ENCODE data around the gene TRIP6. TPM values are rescaled to one million over a fixed set of nuclear protein-coding genes. Genes with fewer than 3 reads are reported as not detected.
"Not testable (repeated sequence)": the region's sequence is repeated elsewhere in the genome, so short reads cannot be mapped to it uniquely, and the experiment has no call there.

Gene TRIP6
- total and polyA plus RNA-seq, 4 donors: 16.0 to 66.6 (median 45.9) TPM

- 95% methylated on average over 2 of the region's 5 CpGs for WGBS (ENCODE audit: insufficient coverage)
- no peaks in the 10 kb centered on the region for H3K27me3 ChIP-seq (ENCODE audit: control insufficient read depth, insufficient read depth, low read length)
- H3K4me1 ChIP-seq (ENCODE audit: control insufficient read depth, insufficient read depth, low read length): no peaks in the 10 kb centered on the region
- DNase-seq (ENCODE audit: low read depth in 4 of 6, low spot score in 6 of 6): no peak
- H3K36me3 ChIP-seq (ENCODE audit: control insufficient read depth, insufficient read depth, low read length): no peaks in the 10 kb centered on the region
- H3K9me3 ChIP-seq (ENCODE audit: control insufficient read depth, insufficient read depth, low read length): no peaks in the 10 kb centered on the region
- no peak overlapping the region for H3K4me3 ChIP-seq (ENCODE audit: low read depth, low read length)
- H3K27ac ChIP-seq (ENCODE audit: low read depth, low read length): no peak overlapping the region
These were observed 41.3 kb downstream of the TRIP6 start for GRCh38 chr7:100908512-100908911.

DNA sequence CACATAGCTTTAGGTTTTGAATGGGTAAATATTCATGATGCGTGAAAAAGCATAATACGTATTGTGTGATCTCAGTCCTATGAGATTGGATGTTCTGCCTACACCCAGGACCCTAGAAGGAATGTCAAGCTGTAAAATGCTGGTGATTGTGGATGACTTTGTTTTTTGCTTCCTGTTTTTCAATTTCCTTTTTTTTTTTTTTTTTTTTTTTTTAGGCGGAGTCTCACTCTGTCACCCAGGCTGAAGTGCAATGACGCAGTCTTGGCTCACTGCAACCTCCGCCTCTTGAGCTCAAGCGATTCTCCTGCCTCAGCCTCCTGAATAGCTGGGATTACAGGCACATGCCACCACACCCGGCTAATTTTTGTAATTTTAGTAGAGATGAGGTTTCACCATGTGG, 43.3 kb downstream of the TRIP6 start:
- 90% methylated on average over 2 of the region's 7 CpGs for WGBS (ENCODE audit: insufficient coverage)
- H3K4me1 ChIP-seq (ENCODE audit: control insufficient read depth, insufficient read depth, low read length); H3K27me3 ChIP-seq (ENCODE audit: control insufficient read depth, insufficient read depth, low read length); DNase-seq (ENCODE audit: low read depth in 4 of 6, low spot score in 6 of 6); H3K27ac ChIP-seq (ENCODE audit: low read depth, low read length); H3K9me3 ChIP-seq (ENCODE audit: control insufficient read depth, insufficient read depth, low read length); H3K4me3 ChIP-seq (ENCODE audit: low read depth, low read length); H3K36me3 ChIP-seq (ENCODE audit: control insufficient read depth, insufficient read depth, low read length): not testable (repeated sequence)

GRCh38 chr7:100911484-100911883, 44.3 kb downstream of the TRIP6 start:
- Histone ChIP-seq H3K4me3 (ENCODE audit: low read depth, low read length) (no peak overlapping the region), H3K27ac (ENCODE audit: low read depth, low read length) (no peak overlapping the region), H3K9me3 (ENCODE audit: control insufficient read depth, insufficient read depth, low read length) (no peaks in the 10 kb centered on the region), H3K27me3 (ENCODE audit: control insufficient read depth, insufficient read depth, low read length) (no peaks in the 10 kb centered on the region), H3K36me3 (ENCODE audit: control insufficient read depth, insufficient read depth, low read length) (no peaks in the 10 kb centered on the region), H3K4me1 (ENCODE audit: control insufficient read depth, insufficient read depth, low read length) (no peaks in the 10 kb centered on the region)
- DNase-seq (ENCODE audit: low read depth in 4 of 6, low spot score in 6 of 6): no peak
- WGBS (ENCODE audit: insufficient coverage): 92% methylated on average over 2 of the region's 3 CpGs

- WGBS (ENCODE audit: insufficient coverage): 72% methylated on average over 7 of the region's 15 CpGs
- DNase-seq (ENCODE audit: low read depth in 4 of 6, low spot score in 6 of 6): no peak
- H3K27me3 ChIP-seq (ENCODE audit: control insufficient read depth, insufficient read depth, low read length): no peaks in the 10 kb centered on the region
These were observed 47.2 kb downstream of the TRIP6 start for GRCh38 chr7:100914208-100914878.

GRCh38 chr7:100914879-100915447, 47.8 kb downstream of the TRIP6 start:
- H3K4me3 ChIP-seq (ENCODE audit: low read depth, low read length): no peak overlapping the region
- H3K9me3 ChIP-seq (ENCODE audit: control insufficient read depth, insufficient read depth, low read length): no peaks in the 10 kb centered on the region
- WGBS (ENCODE audit: insufficient coverage): 77% methylated on average over 6 of the region's 8 CpGs
- no peaks in the 10 kb centered on the region for H3K36me3 ChIP-seq (ENCODE audit: control insufficient read depth, insufficient read depth, low read length)
- no peaks in the 10 kb centered on the region for H3K27me3 ChIP-seq (ENCODE audit: control insufficient read depth, insufficient read depth, low read length)
- DNase-seq (ENCODE audit: low read depth in 4 of 6, low spot score in 6 of 6): no peak
- H3K4me1 ChIP-seq (ENCODE audit: control insufficient read depth, insufficient read depth, low read length): no peaks in the 10 kb centered on the region
- H3K27ac ChIP-seq (ENCODE audit: low read depth, low read length): no peak overlapping the region

More at GRCh38 chr7:100914208-100914878, 47.2 kb downstream of the TRIP6 start:
- Histone ChIP-seq H3K9me3 (ENCODE audit: control insufficient read depth, insufficient read depth, low read length) (no peaks in the 10 kb centered on the region), H3K27ac (ENCODE audit: low read depth, low read length) (no peak overlapping the region), H3K4me1 (ENCODE audit: control insufficient read depth, insufficient read depth, low read length) (no peaks in the 10 kb centered on the region), H3K4me3 (ENCODE audit: low read depth, low read length) (no peak overlapping the region), H3K36me3 (ENCODE audit: control insufficient read depth, insufficient read depth, low read length) (no peaks in the 10 kb centered on the region)

DNA sequence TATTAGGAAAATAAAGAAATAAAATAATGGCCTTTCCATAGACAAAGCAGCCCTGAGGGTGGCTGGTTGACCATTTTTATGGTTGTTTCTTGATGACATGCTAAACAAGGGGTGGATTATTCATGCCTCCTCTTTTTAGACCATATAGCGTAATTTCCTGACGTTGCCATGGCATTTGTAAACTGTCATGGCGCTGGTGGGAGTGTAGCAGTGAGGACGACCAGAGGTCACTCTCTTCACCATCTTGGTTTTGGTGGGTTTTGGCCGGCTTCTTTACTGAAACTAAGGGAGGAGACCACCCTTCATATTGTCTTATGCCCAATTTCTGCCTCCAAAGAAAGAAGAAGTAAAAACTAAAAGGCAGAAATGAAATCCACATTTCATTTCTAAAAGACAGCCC, 52.1 kb downstream of the TRIP6 start:
- DNase-seq (ENCODE audit: low read depth in 4 of 6, low spot score in 6 of 6); H3K4me1 ChIP-seq (ENCODE audit: control insufficient read depth, insufficient read depth, low read length); H3K27me3 ChIP-seq (ENCODE audit: control insufficient read depth, insufficient read depth, low read length); H3K4me3 ChIP-seq (ENCODE audit: low read depth, low read length); H3K9me3 ChIP-seq (ENCODE audit: control insufficient read depth, insufficient read depth, low read length); H3K36me3 ChIP-seq (ENCODE audit: control insufficient read depth, insufficient read depth, low read length); H3K27ac ChIP-seq (ENCODE audit: low read depth, low read length): not testable (repeated sequence)
- no CpG with 5 or more reads among the region's 5 CpGs for WGBS (ENCODE audit: insufficient coverage)

- H3K4me3 ChIP-seq (ENCODE audit: low read depth, low read length); H3K27me3 ChIP-seq (ENCODE audit: control insufficient read depth, insufficient read depth, low read length); H3K4me1 ChIP-seq (ENCODE audit: control insufficient read depth, insufficient read depth, low read length); H3K9me3 ChIP-seq (ENCODE audit: control insufficient read depth, insufficient read depth, low read length); H3K27ac ChIP-seq (ENCODE audit: low read depth, low read length); H3K36me3 ChIP-seq (ENCODE audit: control insufficient read depth, insufficient read depth, low read length): not testable (repeated sequence)
- DNase-seq (ENCODE audit: low read depth in 4 of 6, low spot score in 6 of 6): peak in 1 of 6 donors; percentile 3
- WGBS (ENCODE audit: insufficient coverage): 59% methylated on average over 5 of the region's 9 CpGs
These were observed 52.7 kb downstream of the TRIP6 start for GRCh38 chr7:100919779-100920437.

DNA sequence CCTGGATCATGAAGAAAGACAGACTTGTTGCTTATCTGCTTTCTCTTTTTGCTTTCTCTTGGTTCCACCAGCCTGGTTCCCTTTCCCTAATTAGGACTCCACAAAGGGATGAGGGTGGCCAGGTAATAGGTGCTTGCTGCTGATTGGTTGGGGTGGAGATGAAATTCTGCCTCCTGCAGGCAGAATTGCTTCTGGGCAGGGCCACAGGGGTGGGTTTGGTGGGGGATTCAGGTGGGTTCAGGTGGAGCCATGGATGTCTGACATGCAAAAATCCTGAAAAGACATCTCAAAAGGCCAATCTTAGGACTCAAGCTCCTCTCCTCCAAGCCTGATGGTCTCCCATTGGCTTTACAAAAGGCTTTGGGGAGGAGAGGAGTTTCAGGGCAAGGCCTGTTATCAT, 53.9 kb downstream of the TRIP6 start:
- Histone ChIP-seq H3K27me3 (ENCODE audit: control insufficient read depth, insufficient read depth, low read length) (no peaks in the 10 kb centered on the region), H3K4me3 (ENCODE audit: low read depth, low read length) (no peak overlapping the region), H3K27ac (ENCODE audit: low read depth, low read length) (no peak overlapping the region), H3K36me3 (ENCODE audit: control insufficient read depth, insufficient read depth, low read length) (no peaks in the 10 kb centered on the region), H3K4me1 (ENCODE audit: control insufficient read depth, insufficient read depth, low read length) (no peaks in the 10 kb centered on the region), H3K9me3 (ENCODE audit: control insufficient read depth, insufficient read depth, low read length) (no peaks in the 10 kb centered on the region)
- no peak for DNase-seq (ENCODE audit: low read depth in 4 of 6, low spot score in 6 of 6)
